ENCODE measurements around the gene HEPHL1. TPM values are rescaled to one million over a fixed set of nuclear protein-coding genes. Genes with fewer than 3 reads are reported as not detected.

HEPHL1 gene
- total RNA-seq, 1 donor from 2014 or later = not detected

GRCh38 chr11:94030059-94030458 lies 8.9 kb downstream of the HEPHL1 start:
- Histone ChIP-seq H4K20me1 (ENCODE audit: insufficient read depth, low read length) (no peaks in the 10 kb centered on the region), H3K9ac (ENCODE audit: low read length) (no peak overlapping the region), H3K27me3 (ENCODE audit: insufficient read depth, low read length) (peaks cover 2% of the 10 kb centered on the region), H3K36me3 (ENCODE audit: insufficient read depth, low read length) (no peaks in the 10 kb centered on the region), H3K4me2 (ENCODE audit: low read length) (no peak overlapping the region), H3K79me2 (ENCODE audit: insufficient read depth, low read length) (no peaks in the 10 kb centered on the region), H3K27ac (ENCODE audit: low read depth, low read length) (no peak overlapping the region), H3K9me3 (ENCODE audit: insufficient read depth, low read depth, low read length) (no peaks in the 10 kb centered on the region), H3K4me3 (ENCODE audit: insufficient read depth, low read depth, low read length) (no peak overlapping the region), H2AFZ (ENCODE audit: low read depth, low read length) (no peak overlapping the region), H3K4me1 (ENCODE audit: insufficient read depth, low read length) (peaks cover 6% of the 10 kb centered on the region)
- peaks cover 10% of the 10 kb centered on the region for H3K9me3 Mint-ChIP-seq (ENCODE audit: unreplicated experiment)
- peaks cover 10% of the 10 kb centered on the region for H3K4me1 Mint-ChIP-seq (ENCODE audit: low read depth, unreplicated experiment)
- H3K27me3 Mint-ChIP-seq (ENCODE audit: low read depth, unreplicated experiment) = no peaks in the 10 kb centered on the region
- no peaks in the 10 kb centered on the region for H3K36me3 Mint-ChIP-seq (ENCODE audit: low read depth, unreplicated experiment)
- TF ChIP-seq CTCF (IDR thresholded peaks at IDR 0.05; ENCODE audit: insufficient read depth, low read depth, low read length) (no peak), EZH2 (IDR thresholded peaks at IDR 0.05; ENCODE audit: insufficient read depth, low read length) (no peak)
- H3K4me3 Mint-ChIP-seq (ENCODE audit: unreplicated experiment) = no peak overlapping the region
- no peak overlapping the region for H3K27ac Mint-ChIP-seq (ENCODE audit: unreplicated experiment)
- no peak for DNase-seq (ENCODE audit: low read depth)
- no peak for FAIRE-seq

DNA sequence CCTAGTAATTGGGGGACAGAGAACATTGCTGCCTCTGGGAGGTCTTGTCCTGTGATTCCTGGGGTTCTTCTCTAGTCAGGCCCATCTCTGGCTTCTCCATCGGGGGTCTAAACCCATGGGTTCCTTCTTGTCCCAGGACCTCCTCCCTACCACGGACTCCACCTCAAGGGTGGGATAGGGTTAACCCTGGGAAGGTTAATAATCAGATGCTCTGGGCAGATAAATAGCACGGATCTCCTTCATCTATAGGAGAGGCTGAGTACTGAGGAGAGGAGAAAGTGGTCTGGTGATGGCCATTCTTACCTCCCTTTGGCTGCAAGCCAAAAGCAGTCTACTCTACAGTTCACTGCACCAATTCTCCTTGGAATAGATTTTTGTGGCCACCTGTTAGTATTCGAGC lies 10.5 kb downstream of the HEPHL1 start:
- Histone ChIP-seq H3K4me3 (ENCODE audit: insufficient read depth, low read depth, low read length) (no peak overlapping the region), H3K27ac (ENCODE audit: low read depth, low read length) (no peak overlapping the region), H3K4me2 (ENCODE audit: low read length) (no peak overlapping the region), H4K20me1 (ENCODE audit: insufficient read depth, low read length) (no peaks in the 10 kb centered on the region), H2AFZ (ENCODE audit: low read depth, low read length) (no peak overlapping the region), H3K36me3 (ENCODE audit: insufficient read depth, low read length) (no peaks in the 10 kb centered on the region), H3K79me2 (ENCODE audit: insufficient read depth, low read length) (no peaks in the 10 kb centered on the region), H3K27me3 (ENCODE audit: insufficient read depth, low read length) (peaks cover 2% of the 10 kb centered on the region), H3K4me1 (ENCODE audit: insufficient read depth, low read length) (peaks cover 6% of the 10 kb centered on the region), H3K9ac (ENCODE audit: low read length) (no peak overlapping the region), H3K9me3 (ENCODE audit: insufficient read depth, low read depth, low read length) (no peaks in the 10 kb centered on the region)
- DNase-seq (ENCODE audit: low read depth) (no peak), FAIRE-seq (no peak)
- Mint-ChIP-seq H3K4me1 (ENCODE audit: low read depth, unreplicated experiment) (peaks cover 12% of the 10 kb centered on the region), H3K27ac (ENCODE audit: unreplicated experiment) (peak overlapping the region; percentile 18), H3K36me3 (ENCODE audit: low read depth, unreplicated experiment) (no peaks in the 10 kb centered on the region), H3K4me3 (ENCODE audit: unreplicated experiment) (no peak overlapping the region), H3K27me3 (ENCODE audit: low read depth, unreplicated experiment) (no peaks in the 10 kb centered on the region), H3K9me3 (ENCODE audit: unreplicated experiment) (peaks cover 10% of the 10 kb centered on the region)
- TF ChIP-seq EZH2 (IDR thresholded peaks at IDR 0.05; ENCODE audit: insufficient read depth, low read length) (no peak), CTCF (IDR thresholded peaks at IDR 0.05; ENCODE audit: insufficient read depth, low read depth, low read length) (no peak)

GRCh38 chr11:94032066-94032465 lies 10.9 kb downstream of the HEPHL1 start:
- Mint-ChIP-seq H3K27ac (ENCODE audit: unreplicated experiment) (no peak overlapping the region), H3K27me3 (ENCODE audit: low read depth, unreplicated experiment) (no peaks in the 10 kb centered on the region), H3K36me3 (ENCODE audit: low read depth, unreplicated experiment) (no peaks in the 10 kb centered on the region), H3K9me3 (ENCODE audit: unreplicated experiment) (peaks cover 5% of the 10 kb centered on the region), H3K4me1 (ENCODE audit: low read depth, unreplicated experiment) (peaks cover 12% of the 10 kb centered on the region), H3K4me3 (ENCODE audit: unreplicated experiment) (no peak overlapping the region)
- no peaks in the 10 kb centered on the region for H3K36me3 ChIP-seq (ENCODE audit: insufficient read depth, low read length)
- no peak overlapping the region for H3K4me3 ChIP-seq (ENCODE audit: insufficient read depth, low read depth, low read length)
- H3K79me2 ChIP-seq (ENCODE audit: insufficient read depth, low read length) = no peaks in the 10 kb centered on the region
- no peak overlapping the region for H3K4me2 ChIP-seq (ENCODE audit: low read length)
- no peak overlapping the region for H2AFZ ChIP-seq (ENCODE audit: low read depth, low read length)
- no peak overlapping the region for H3K9ac ChIP-seq (ENCODE audit: low read length)
- no peaks in the 10 kb centered on the region for H4K20me1 ChIP-seq (ENCODE audit: insufficient read depth, low read length)
- H3K4me1 ChIP-seq (ENCODE audit: insufficient read depth, low read length) = peaks cover 6% of the 10 kb centered on the region
- TF ChIP-seq EZH2 (IDR thresholded peaks at IDR 0.05; ENCODE audit: insufficient read depth, low read length) (no peak), CTCF (IDR thresholded peaks at IDR 0.05; ENCODE audit: insufficient read depth, low read depth, low read length) (no peak)
- H3K9me3 ChIP-seq (ENCODE audit: insufficient read depth, low read depth, low read length) = no peaks in the 10 kb centered on the region
- H3K27me3 ChIP-seq (ENCODE audit: insufficient read depth, low read length) = peaks cover 2% of the 10 kb centered on the region
- no peak overlapping the region for H3K27ac ChIP-seq (ENCODE audit: low read depth, low read length)
- DNase-seq (ENCODE audit: low read depth) (no peak), FAIRE-seq (no peak)
